ENCODE results near the gene NUP37. TPM values are rescaled to one million over a fixed set of nuclear protein-coding genes. Genes with fewer than 3 reads are reported as not detected.
A peak's percentile ranks its signal among the peaks of the same experiment; 100 is the strongest.

The NUP37 gene
- total RNA-seq, 1 experiment from 2014 or later = 32.3 TPM

DNA sequence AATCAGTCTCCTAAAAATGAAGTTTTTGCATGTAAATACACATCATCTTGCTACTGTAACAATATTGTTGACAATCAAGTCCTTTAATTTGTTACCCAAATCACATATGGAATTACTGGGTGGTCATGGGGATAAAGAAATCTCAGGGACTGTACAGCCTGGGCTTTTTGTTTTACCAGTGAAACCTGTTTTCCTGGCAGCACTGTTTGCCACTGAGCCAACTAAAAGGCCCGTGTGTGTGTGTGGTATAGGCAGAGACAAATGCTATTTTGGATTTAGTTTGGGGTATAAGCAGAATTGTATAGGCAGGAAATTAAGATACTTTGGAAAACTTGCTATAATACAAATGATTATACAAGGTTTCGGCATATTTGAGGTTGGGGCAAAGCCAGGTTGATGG is 5.7 kb downstream of the NUP37 start:
- no peak overlapping the region for H3K27ac Mint-ChIP-seq (ENCODE audit: low read depth, unreplicated experiment)
- no peak for DNase-seq (ENCODE audit: unreplicated experiment)
- H3K27me3 Mint-ChIP-seq (ENCODE audit: insufficient read depth, unreplicated experiment) = no peaks in the 10 kb centered on the region
- no peak overlapping the region for H3K4me3 Mint-ChIP-seq (ENCODE audit: unreplicated experiment)
- H3K36me3 Mint-ChIP-seq (ENCODE audit: insufficient read depth, unreplicated experiment) = peaks cover 41% of the 10 kb centered on the region
- BruUV-seq (replicated peaks) = no TSS peak
- intact Hi-C loops (cut with micrococcal nuclease) = no loop called here
- H3K9me3 Mint-ChIP-seq (ENCODE audit: unreplicated experiment) = no peaks in the 10 kb centered on the region
- TF ChIP-seq, protein P1, sequence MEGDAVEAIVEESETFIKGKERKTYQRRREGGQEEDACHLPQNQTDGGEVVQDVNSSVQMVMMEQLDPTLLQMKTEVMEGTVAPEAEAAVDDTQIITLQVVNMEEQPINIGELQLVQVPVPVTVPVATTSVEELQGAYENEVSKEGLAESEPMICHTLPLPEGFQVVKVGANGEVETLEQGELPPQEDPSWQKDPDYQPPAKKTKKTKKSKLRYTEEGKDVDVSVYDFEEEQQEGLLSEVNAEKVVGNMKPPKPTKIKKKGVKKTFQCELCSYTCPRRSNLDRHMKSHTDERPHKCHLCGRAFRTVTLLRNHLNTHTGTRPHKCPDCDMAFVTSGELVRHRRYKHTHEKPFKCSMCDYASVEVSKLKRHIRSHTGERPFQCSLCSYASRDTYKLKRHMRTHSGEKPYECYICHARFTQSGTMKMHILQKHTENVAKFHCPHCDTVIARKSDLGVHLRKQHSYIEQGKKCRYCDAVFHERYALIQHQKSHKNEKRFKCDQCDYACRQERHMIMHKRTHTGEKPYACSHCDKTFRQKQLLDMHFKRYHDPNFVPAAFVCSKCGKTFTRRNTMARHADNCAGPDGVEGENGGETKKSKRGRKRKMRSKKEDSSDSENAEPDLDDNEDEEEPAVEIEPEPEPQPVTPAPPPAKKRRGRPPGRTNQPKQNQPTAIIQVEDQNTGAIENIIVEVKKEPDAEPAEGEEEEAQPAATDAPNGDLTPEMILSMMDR (IDR thresholded peaks at IDR 0.05; ENCODE audit: unreplicated experiment) = no peak
- ChIA-PET CTCF (no interaction called here), POLR2A (no interaction called here)
- H3K4me1 Mint-ChIP-seq (ENCODE audit: insufficient read depth, unreplicated experiment) = peaks cover 5% of the 10 kb centered on the region

DNA sequence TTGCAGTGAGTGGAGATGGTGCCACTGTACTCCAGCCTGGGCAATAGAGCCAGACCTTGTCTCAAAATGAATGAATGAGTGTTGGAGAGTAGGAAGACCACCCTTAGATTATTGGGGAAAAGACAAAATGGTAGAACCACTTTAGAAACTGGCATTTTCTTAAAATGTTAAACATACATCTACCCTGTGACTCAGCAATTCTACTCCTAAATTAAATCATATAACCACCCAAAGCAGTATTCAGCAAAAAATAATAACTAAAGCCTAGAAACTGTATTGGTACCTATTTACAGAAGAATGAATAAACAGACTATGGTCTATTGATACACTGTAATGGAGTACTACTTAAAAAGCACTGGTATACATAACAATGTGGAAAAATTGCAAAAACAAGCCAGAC is 9.1 kb downstream of the NUP37 start:
- Mint-ChIP-seq H3K27ac (ENCODE audit: low read depth, unreplicated experiment) (no peak overlapping the region), H3K36me3 (ENCODE audit: insufficient read depth, unreplicated experiment) (peaks cover 53% of the 10 kb centered on the region), H3K27me3 (ENCODE audit: insufficient read depth, unreplicated experiment) (no peaks in the 10 kb centered on the region), H3K4me3 (ENCODE audit: unreplicated experiment) (no peak overlapping the region), H3K4me1 (ENCODE audit: insufficient read depth, unreplicated experiment) (peaks cover 5% of the 10 kb centered on the region), H3K9me3 (ENCODE audit: unreplicated experiment) (peaks cover 7% of the 10 kb centered on the region)
- DNase-seq (ENCODE audit: unreplicated experiment) = no peak
- no TSS peak for BruUV-seq (replicated peaks)
- intact Hi-C loops (cut with micrococcal nuclease) = no loop called here
- CTCF ChIA-PET = interaction anchor here (0.6 to 0.9 kb wide), 2 partner anchors 16 to 373 kb away, joined by 3 read pairs; no protein-coding TSS in a partner anchor
- TF ChIP-seq, protein P1 (IDR thresholded peaks at IDR 0.05; ENCODE audit: unreplicated experiment) = no peak
- POLR2A ChIA-PET = no interaction called here

DNA sequence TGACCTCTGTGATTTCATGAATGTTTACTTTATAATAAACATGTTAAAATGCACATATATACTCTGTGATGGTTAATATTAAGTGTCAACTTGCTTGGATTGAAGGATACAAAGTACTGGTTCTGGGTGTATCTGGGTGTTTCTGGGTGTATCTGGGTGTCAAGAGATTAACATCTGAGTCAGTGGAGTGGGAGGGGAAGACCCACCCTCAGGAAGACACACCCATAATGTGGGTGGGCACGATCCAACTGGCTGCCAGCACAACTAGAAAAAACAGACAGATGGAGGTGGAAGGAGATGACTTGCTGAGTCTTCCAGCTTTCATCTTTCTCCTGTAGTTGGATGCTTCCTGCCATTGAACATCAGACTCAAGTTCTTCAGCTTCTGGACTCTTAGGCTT is 11.9 kb downstream of the NUP37 start:
- Mint-ChIP-seq H3K27me3 (ENCODE audit: insufficient read depth, unreplicated experiment) (no peaks in the 10 kb centered on the region), H3K4me3 (ENCODE audit: unreplicated experiment) (no peak overlapping the region), H3K4me1 (ENCODE audit: insufficient read depth, unreplicated experiment) (no peaks in the 10 kb centered on the region), H3K36me3 (ENCODE audit: insufficient read depth, unreplicated experiment) (peaks cover 75% of the 10 kb centered on the region), H3K9me3 (ENCODE audit: unreplicated experiment) (peaks cover 7% of the 10 kb centered on the region), H3K27ac (ENCODE audit: low read depth, unreplicated experiment) (peak overlapping the region; percentile 51)
- DNase-seq (ENCODE audit: unreplicated experiment) = no peak
- POLR2A ChIA-PET = interaction anchor here (0.6 to 1.0 kb wide), 2 partner anchors 47 to 520 kb away, joined by 3 read pairs; no protein-coding TSS in a partner anchor
- intact Hi-C loops (cut with micrococcal nuclease) = no loop called here
- CTCF ChIA-PET = interaction anchor here (1.4 kb wide), 1 partner anchor 10 kb away, joined by 4 read pairs; no protein-coding TSS in a partner anchor
- TF ChIP-seq, protein P1 (IDR thresholded peaks at IDR 0.05; ENCODE audit: unreplicated experiment) = no peak
- no TSS peak for BruUV-seq (replicated peaks)

DNA sequence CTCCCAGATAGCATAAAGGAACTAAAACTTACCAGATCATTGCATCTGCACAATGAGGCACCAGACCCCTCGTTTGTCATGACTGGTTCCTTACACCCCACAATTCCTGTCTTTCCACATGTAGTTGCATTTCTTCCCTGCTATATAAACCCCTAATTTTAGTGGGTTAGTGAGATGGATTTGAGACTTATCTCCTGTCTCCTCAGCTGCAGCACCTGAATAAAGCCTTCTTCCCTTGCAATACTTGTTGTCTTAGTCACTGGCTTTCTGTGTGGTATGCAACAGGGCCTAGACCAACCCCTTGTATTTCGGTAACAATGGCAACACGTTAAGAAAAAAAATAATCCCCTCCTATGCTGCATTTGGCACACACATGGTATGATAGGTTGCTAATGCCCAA is 13.0 kb downstream of the NUP37 start:
- no peaks in the 10 kb centered on the region for H3K27me3 Mint-ChIP-seq (ENCODE audit: insufficient read depth, unreplicated experiment)
- peaks cover 7% of the 10 kb centered on the region for H3K9me3 Mint-ChIP-seq (ENCODE audit: unreplicated experiment)
- no peak for DNase-seq (ENCODE audit: unreplicated experiment)
- ChIA-PET CTCF (interaction anchor here (1.4 kb wide), 1 partner anchor 9 kb away, joined by 4 read pairs; no protein-coding TSS in a partner anchor), POLR2A (interaction anchor here (0.7 kb wide), 1 partner anchor 368 kb away, joined by 3 read pairs; no protein-coding TSS in a partner anchor)
- no TSS peak for BruUV-seq (replicated peaks)
- TF ChIP-seq, protein P1 (IDR thresholded peaks at IDR 0.05; ENCODE audit: unreplicated experiment) = no peak
- no peak overlapping the region for H3K27ac Mint-ChIP-seq (ENCODE audit: low read depth, unreplicated experiment)
- peaks cover 80% of the 10 kb centered on the region for H3K36me3 Mint-ChIP-seq (ENCODE audit: insufficient read depth, unreplicated experiment)
- H3K4me1 Mint-ChIP-seq (ENCODE audit: insufficient read depth, unreplicated experiment) = no peaks in the 10 kb centered on the region
- no peak overlapping the region for H3K4me3 Mint-ChIP-seq (ENCODE audit: unreplicated experiment)
- intact Hi-C loops (cut with micrococcal nuclease) = no loop called here
